GM18520 (cell line): ENCODE measurements around the gene FLNA.
"Not testable (repeated sequence)": the region's sequence is repeated elsewhere in the genome, so short reads cannot be mapped to it uniquely, and the experiment has no call there.

Source experiments
- ATAC-seq: cut with Tn5 transposase; IDR thresholded peaks from one replicate; pipeline ENCODE4 v1.9.1; 2021; ENCODE audit not compliant: unreplicated experiment

The FLNA gene

DNA sequence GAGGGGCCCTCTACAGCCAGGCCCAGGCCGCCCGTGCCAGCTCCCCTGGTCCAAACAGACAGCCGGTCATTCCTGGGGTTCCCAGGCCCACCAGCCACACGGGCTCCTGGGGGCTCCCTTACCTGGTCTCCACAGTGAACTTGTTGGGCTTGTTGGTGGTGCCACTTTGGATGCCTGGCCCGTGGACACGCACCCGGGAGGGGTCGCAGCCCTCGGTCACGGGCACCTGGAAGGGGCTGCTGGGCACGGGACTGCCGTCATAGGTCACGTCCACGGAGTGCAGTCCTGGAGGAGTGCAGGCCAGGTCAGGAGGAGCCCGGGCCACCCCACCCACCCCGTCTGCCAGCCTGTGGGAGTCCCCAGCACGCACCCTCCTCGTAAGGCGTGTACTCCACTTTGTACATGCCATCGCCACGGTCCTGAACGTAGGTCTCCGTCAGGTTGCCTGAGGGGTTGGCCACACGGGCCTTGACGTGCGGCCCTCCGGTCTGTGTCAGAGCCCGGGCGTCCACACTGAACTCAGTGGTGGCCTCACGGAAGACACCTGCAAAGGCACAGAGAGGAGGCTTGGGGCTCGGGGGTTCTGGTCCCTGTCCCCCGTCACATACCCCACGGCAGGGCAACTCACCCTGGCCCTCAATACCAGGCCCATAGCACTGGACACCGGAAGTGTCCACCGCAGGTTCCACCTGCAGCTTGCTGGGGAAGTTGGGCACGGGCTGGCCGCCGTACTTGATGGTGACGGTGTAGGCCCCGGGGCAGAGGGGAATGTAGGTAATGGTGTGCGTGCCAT lies 14.9 kb downstream of the FLNA start:
- no peak for ATAC-seq

- no peak for ATAC-seq
Measured at GRCh38 chrX:154358829-154359228, 15.6 kb downstream of the FLNA start.

DNA sequence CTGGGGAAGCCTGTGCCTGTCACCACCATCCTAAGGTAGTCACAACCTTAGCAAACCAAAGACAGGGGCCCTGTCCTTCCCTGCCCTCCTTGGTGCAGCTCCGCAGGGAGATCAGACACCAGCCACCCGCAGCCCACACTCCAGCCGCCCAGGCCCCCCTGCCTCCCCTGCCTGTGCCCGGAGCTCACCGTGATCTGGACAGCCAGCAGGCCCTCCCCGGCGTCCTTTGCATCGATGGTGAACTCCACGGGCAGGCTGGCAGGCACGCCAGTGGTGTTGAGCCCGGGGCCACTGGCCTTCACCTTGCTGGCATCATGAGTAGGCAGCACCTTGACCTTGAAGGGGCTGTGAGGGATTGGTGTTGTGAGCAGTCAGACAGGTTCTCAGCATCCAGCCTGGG lies 16.4 kb downstream of the FLNA start:
- no peak for ATAC-seq

DNA sequence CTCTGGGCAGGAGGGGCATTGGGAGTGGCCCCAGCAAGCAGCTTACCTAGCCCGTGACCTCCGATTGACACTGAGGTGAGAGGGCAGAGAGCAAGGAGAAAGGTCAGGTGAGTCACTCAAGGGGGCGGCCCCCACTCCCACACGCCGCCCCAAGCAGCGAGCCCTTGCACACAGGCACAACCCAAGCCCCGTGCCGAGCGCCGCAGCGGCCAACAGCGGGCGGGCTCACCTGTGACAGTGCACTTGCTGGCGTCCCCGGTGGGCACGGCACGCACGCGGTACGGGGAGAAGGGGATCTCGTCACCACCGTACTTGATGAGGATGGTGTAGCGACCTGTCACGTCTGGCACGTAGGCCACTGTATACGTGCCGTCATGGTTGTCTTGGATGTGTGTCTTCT lies 17.2 kb downstream of the FLNA start:
- no peak for ATAC-seq

DNA sequence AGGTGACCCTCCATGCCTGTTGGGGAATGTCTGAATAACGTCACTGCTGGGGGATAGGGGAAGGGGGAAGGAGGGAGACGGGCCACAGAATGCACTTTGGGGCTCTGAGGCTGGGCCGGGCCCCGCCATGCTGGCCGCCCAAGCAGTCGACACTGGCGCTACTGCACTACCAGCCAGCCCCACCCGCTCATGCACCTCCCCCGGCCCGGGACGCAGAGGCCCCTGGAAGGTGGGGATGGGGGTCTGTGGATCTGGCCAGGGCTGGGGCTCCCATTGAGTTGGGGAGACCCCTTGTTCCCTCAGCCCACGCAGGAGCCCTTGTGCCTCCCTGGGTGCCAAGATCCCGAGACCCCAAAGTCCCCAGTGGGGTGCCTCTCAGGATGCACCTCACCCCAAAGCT lies 17.8 kb downstream of the FLNA start:
- no peak for ATAC-seq

GRCh38 chrX:154355776-154356140 lies 18.7 kb downstream of the FLNA start:
- no peak for ATAC-seq

DNA sequence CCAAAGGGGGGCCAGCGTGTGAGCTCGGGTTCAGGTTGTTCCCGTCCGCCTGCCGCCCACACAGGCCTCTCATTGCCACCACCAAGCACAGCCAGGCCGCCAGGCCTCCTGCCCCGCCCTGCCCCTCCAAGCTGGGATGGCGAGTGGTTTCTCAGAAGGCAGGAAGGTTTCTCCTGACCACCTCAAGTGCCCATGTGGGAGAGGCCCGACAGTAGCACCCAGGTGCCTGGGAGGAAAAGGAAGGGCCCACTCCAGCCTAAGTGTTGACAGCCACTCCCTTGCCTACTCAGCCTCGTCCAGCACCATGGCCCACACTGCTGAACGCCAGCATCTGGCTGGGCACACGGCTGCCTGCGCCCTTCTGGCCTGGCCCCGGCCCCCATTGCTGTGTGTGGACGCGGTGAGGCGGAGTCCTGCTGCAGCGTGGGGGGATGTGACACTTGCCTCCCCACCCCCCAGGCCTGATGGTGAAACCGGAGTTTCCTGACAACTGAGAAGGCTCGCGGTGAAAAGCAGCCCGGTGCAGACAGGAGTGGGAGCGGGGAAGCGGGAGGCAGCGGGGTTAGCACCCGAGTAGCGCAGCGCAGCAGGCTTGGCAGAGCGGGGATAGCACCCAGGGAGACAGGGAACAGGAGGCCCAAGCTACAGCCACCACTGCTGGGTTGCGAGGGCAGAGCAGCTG lies 19.2 kb downstream of the FLNA start:
- no peak for ATAC-seq

DNA sequence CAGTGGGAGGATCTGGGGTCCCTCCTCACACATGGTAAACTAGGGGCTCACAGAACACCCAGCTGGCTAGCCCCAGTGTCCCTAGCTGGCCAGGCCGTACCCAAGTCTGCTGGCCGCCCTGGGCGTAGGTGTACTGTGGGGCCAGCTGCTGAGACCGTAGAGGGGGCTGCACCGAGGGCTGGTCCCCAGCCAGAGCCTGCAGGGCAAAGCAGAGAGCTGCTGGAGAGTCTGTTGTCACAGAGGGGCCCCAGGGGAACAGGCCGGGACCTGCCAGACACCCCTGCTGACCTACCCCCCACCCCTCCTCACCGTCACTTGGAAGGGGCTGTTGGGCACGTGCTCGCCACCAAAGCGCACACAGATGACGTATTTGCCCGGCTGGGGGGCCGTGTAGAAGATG lies 19.9 kb downstream of the FLNA start:
- no peak for ATAC-seq

GRCh38 chrX:154354013-154354412 lies 20.4 kb downstream of the FLNA start:
- no peak for ATAC-seq

DNA sequence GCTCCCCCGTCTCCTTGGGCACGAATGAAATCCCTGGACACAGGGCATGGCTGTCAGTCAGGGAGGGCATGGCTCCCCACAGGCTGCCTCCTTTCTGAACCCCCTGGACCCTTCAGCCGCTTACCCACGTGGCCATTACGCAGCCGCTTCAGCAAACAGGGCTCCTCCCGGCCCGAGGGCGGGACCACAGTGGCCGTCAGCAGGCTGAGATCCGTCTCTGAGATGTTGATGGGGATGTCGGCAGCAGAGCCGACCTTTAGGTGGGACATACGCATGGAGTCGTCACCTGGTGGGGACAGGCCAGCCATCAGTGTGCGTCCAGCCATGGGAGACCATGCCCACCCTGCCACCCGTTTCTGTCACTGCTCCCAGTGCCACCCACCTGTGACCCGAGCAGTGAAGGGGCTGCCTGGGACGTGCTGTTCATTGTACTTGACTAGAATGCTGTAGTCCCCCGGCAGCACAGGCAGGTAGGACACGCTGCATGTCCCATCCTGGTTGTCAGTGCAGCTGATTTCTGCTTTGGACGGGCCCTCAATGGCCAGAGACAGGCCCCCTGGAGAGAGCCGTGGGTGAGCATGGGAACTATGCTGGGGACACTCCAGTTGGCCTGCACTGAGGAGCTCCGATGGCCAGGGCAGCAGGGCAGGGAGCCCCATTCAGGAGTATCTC lies 21.1 kb downstream of the FLNA start:
- ATAC-seq = no peak

GRCh38 chrX:154352466-154352865 lies 22.0 kb downstream of the FLNA start:
- no peak for ATAC-seq

DNA sequence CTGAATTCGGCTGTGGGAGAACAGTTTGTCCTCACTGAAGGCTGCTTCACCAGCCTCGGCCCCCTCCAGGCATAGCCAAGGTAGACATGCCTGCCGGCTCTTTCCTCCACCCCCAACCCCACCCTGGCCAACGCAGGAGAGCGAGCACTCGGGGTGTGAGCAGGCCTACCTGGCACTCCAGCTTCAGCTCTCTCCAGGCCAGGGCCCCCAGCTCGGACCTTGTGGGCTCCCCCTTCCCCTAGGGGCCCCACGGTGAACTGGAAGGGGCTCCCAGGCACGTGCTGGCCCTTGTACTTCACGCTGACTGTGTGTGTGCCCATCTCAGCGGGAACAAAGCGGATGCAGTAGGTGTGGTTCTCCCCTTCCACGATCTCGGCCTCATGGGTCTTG lies 22.4 kb downstream of the FLNA start:
- ATAC-seq = no peak

DNA sequence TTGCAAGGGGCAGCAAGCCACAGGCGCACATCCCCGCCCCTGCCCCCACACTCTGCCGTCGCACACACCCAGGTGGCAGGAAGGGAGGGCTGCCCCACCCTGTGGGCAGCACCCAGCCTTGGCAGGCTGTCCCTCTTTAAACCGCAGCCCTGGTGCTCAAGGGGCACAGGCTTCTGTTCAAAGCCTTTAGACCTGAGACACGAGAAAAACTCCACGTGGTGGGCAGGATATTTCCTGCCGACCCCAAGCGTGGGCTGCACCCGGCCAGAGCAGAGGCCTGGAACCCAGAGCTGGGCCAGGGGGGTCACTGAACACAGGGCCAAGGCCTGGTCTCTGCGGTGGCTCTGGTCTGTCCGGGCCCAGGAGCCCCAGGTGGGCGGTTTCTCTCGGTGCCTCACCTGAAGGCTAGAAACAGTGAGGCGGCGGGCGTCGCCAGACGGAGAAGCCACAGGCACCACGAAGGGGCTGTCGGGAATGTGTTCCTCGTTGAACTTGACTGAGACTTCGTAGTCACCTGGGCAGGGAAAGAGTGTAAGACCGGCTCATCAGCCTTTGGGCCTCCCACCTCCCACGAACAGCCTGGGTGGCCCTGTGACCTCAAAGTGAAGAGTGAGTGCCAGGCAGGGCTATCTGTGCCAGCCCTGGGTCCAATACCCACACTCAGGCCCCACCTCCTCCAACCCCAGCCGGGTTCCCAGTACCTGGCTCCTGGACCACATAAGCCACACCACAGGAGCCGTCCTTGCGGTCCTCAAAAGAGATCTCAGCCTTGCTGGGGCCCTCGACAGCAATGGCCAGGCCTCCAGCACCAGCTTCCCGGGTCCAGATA lies 23.0 kb downstream of the FLNA start:
- ATAC-seq = no peak

DNA sequence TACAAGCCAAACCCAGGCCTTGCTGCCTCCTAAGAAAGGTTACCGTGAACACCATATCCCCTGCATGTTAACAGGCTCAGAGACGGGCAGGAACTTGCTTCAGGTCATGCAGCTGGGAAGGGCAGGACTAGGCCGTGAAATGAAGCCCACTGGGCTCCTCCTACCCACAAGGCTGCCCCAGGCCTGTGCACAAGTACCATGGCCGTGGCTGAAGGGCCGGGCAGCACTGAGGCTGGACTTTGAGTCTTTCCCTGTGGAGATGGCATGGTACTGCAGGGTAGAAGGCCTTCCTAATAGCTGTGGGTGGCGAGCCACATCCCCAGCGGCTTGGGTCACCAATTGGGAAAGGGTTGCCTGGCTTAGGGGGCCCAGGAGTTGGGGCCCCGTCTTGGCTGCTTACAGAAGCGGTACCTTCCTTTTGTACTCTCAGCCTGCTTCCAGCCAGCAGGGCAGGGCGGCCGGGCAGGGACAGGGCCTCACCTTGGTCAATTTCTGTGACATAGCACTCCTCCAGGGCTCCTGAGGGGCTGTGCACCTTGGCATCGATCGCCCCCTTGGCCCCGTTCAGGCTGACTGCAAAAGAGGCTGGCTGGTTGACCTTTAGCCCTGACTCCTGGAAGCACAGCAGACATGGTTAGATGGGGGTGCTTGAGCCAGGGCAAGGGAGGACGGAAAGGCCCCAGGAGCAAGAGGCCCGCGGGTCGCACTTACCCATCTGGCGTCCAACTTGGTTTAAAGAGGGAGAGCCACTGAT lies 23.8 kb downstream of the FLNA start:
- ATAC-seq = no peak

GRCh38 chrX:154349979-154350378 lies 24.5 kb downstream of the FLNA start:
- ATAC-seq = no peak

DNA sequence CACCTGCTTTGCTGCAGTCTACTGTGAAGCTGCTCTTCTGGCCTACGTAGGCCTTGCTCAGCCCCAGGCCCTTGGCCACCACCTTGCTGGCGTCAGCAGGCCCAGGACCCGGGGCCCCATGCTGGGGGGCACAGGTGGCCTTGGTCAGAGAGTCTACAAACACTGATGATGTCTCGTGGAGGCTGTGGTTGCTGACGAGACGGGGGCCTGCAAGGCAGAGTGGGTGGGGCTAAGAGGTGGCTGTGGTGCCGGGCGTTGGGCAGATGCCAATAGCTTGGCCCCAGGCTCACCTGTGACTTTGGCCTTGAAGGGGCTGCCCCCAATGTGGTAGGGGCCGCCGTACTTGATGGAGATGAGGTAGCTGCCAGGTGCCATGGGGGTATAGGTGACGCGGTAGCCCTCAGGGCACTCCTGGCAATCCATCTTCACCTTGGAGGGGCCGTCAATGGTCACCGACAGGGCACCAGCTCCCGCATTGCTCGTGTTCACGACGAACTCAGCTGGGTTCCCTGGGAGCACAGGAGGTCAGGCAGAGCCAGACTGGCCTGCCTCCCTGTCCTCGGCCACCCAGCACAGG lies 25.0 kb downstream of the FLNA start:
- no peak for ATAC-seq

- ATAC-seq = no peak
Measured at GRCh38 chrX:154348646-154349358, 25.6 kb downstream of the FLNA start.

- ATAC-seq = no peak
Measured at GRCh38 chrX:154348114-154348531, 26.3 kb downstream of the FLNA start.

DNA sequence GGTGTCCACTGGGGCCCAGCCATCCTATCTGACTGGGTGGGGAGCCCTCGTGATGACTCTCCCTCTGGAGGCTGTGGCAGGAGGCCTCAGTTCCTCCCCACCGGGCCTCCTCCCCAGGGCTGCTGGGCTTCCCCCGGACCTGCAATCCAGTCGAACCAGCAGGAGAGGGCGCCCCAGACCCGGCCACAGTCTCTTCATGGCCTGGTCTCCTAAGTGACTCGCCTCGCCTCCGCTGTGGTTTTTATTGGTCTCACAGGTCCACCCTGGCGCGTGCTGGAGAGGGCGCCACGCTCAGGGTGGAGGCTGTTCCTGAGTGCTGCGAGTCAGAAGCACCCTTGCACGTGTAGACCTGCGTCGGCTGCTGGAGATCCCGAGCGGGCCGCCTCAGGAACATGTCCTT lies 30.8 kb downstream of the FLNA start:
- peak; percentile 29 for ATAC-seq

- ATAC-seq = not testable (repeated sequence)
Measured at GRCh38 chrX:154343063-154343462, 31.4 kb downstream of the FLNA start.
